WTC11 (cell line): ENCODE data around the gene RPS15.

Source experiments
- CTCF ChIP-seq: fragments of 200-600 bp; IDR thresholded peaks from 2 replicates; pipeline ENCODE4 v1.8.0; 2022; ENCODE audit warnings: antibody characterized with exemption
- ETV6 ChIP-seq: sonication (generic); formaldehyde crosslinking; IDR thresholded peaks from 2 replicates; pipeline ENCODE4 v1.8.1; 2022; ENCODE audit warnings: mild to moderate bottlenecking, missing genetic modification reagents
- KAT7 ChIP-seq: sonication (generic); formaldehyde crosslinking; IDR thresholded peaks from 2 replicates; pipeline ENCODE4 v1.8.1; 2023; ENCODE audit warnings: missing genetic modification reagents, mild to moderate bottlenecking, borderline replicate concordance
- MXD4 ChIP-seq: fragments of 250-450 bp; sonication (Bioruptor Pico); IDR thresholded peaks from 2 replicates; pipeline ENCODE4 v1.8.0; 2021; ENCODE audit warnings: mild to moderate bottlenecking, moderate library complexity, borderline replicate concordance
- SP1 ChIP-seq: sonication (generic); formaldehyde crosslinking; conservative IDR thresholded peaks from 2 replicates; pipeline ENCODE4 v1.8.1; 2022; ENCODE audit warnings: missing genetic modification reagents
- TF ChIP-seq, protein P1 (sequence below): sonication (generic); formaldehyde crosslinking; IDR thresholded peaks from 2 replicates; pipeline ENCODE4 v1.8.1; 2022; ENCODE audit warnings: missing genetic modification reagents, borderline replicate concordance

DNA sequence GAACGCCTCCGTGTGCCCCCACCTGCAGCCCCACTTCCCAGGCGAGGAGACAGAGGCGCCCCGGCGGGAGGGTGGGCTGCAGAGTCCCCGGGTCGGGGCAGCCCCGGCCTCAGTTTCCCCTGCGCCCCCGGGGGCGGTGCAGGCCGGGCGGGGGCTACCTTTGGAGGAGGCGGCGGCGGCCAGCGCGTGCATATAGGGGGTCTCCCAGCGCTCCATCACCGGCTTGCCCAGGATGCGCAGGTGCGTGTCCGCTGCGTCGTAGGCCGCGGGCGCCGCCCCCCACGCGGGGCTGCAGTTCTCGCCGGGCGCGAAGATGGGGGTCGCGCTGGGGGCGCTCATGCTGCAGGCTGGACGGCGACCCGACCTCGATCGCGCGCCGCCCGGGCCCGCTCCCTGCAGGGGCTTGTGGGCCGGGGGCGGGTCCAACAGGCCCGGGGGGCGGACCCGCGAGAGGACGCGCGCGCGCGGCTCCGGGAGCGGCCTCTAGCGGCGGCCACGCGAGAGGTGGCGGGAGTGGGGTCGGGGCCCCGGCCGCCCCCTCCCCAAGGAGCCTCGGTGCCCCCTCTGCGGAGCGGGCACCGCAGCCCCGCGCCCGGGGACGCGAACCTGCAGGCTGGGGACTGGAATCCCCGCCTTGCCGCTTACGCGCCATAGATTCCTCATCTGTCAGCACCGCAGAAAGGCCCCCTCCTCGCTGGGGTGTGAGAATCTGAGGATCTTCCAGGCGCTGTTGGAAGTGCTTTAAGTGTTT lies 36.9 kb upstream of the RPS15 start, which contains the start of gene GAMT:
- TF ChIP-seq ETV6 (CRISPR knock-in tag), result 0 out of 2 replicates have a peak, but pooled peaks have one; percentile 28
- no peak for TF ChIP-seq CTCF
- TF ChIP-seq, protein P1, sequence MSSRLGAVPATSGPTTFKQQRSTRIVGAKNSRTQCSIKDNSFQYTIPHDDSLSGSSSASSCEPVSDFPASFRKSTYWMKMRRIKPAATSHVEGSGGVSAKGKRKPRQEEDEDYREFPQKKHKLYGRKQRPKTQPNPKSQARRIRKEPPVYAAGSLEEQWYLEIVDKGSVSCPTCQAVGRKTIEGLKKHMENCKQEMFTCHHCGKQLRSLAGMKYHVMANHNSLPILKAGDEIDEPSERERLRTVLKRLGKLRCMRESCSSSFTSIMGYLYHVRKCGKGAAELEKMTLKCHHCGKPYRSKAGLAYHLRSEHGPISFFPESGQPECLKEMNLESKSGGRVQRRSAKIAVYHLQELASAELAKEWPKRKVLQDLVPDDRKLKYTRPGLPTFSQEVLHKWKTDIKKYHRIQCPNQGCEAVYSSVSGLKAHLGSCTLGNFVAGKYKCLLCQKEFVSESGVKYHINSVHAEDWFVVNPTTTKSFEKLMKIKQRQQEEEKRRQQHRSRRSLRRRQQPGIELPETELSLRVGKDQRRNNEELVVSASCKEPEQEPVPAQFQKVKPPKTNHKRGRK (CRISPR knock-in tag), result no peak
- no peak for TF ChIP-seq MXD4 (CRISPR knock-in tag)
- no peak for TF ChIP-seq KAT7 (CRISPR knock-in tag)
- TF ChIP-seq SP1 (CRISPR knock-in tag), result 0 out of 2 replicates have a peak, but pooled peaks have one; percentile 58
